Ecto neural progenitor cell (in vitro differentiated cells): ENCODE data around the gene PLXNA4.

Experiments used
- DNase-seq: peaks from one replicate; pipeline ENCODE4 v3.0.0-alpha.2; 2018; ENCODE audit warnings: low spot score

PLXNA4 gene

DNA sequence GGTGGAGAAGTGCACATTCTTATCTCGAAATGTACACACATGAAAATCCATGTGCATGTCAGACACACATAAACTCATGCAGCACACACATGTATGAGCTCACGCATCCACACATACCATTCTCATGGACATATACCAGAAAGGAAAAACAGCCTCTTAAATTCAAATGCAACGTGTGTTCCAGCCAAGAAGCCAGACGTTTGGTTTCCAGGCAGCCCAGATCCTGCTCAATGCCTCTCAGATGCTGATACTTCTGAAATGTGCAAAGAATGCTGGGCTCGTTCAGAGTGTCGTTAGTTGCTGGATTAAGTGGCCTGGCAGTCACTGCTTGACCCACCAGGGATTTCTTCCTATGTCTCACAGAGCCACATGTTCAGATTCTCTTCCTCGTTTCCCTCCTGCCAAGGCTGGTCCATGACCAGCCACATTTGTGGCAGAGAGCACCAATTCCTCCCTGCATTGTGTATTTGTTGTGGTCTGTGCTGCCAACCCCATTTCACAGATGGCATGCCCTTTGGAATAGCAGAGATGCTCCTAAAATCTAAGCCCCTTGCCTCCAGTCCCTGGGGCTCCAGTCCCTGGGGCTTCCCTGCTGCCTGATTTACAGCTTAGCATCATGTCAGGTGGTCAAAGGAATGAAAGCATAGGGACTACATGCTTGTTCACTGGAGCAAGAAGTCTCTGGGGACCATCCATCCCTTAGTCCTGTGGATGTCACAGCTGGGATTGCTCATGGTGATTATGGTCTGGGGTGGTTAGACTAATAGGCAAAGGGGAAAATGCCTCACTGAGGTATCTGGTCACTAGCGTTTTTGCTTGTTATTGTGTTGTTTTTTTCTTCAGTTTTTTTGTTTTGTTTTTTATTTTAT, 426.6 kb downstream of the PLXNA4 start:
- DNase-seq = no peak

DNA sequence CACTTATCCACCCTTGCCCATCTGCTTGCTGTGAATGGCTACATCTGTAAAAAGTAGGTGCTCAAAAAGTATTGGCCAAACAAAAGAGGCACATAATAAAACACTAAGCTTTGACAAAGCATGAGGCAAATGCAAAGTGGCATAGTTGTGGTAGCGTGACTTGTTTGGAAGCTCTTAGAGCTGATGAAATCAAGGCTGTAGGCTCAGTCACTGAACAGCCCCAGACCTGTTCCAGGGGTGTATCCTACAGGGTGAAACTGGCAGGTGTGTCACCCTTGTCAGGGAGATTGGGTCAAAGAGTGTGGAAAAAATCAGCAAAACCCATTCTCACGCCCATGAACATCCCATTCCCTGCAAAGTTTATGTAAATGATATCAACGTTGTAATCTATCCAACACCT, 427.4 kb downstream of the PLXNA4 start:
- DNase-seq = no peak

DNA sequence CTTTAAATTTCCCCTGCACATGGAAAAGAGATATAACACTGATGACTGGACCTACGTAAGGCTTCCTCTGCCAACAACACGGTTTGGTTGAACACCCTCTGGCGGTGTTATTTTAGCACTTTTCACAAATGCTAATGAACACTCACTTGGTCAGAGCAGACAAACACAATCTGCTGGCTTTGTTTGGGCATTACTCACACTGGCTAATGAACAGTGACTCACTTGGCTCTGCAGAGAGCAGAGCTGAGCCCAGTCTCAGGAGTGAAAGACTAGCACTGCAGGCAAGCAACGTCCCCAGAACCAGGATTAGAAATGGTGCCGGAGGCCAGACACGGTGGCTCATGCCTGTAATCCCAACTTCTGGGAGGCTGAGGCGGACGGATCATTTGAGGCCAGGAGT, 430.8 kb downstream of the PLXNA4 start:
- DNase-seq = no peak

DNA sequence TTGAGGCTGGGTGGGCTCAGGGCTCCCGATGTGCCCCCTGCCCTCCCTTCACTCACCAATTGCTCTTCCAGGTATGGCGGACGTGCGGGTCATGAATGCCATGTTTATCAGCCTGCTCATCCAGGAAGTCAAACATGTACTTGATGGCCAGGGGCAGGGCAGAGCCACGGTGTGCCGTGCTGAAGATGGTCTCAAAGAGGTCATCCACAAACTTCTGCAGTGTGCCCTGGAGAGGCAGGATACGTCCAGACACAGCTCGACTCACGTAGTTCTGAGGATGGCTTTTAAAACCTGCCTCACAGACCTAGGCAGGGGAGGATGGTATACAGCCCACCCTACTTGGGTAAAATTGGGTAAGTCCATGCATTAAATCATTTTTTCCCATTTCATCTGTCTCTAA, 431.2 kb downstream of the PLXNA4 start:
- no peak for DNase-seq

DNA sequence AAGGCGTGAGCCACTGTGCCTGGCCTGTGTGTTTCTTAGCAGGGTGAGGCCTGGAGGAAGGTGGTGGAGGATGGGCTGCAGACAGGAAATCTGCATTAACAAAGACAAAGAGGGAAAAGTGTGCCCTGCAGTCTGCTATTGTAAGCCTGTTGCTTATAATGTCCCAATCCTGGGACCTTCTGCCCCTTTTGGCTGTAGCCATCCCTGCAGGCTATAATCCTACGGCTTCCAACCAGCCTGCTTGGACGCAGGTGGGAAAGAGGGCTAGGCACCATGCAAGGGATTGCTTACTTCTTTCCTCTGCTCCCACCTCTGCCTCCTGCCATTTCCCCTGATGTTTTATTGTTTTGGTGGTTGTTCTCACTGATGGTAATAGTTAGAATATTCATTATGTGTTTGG, 434.3 kb downstream of the PLXNA4 start:
- DNase-seq = no peak

DNA sequence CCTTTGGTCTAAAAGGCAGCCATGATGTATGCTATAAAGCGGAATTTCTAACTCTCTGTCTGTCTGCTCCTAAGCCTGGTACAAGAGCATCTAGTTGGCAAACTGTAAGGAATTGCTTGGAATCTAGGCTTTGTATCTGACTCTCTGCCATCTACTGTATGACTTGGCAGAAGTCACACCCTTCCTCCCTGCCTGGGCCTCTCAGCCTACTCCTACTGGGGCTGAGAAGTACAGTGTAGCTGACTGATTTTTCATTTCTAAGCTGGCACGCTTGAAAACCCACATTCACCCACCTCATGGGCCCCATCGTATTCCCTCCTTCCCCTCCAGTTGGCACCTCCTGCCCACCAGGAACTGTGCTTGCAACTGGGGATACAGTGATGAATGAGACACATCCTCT, 435.2 kb downstream of the PLXNA4 start:
- DNase-seq = no peak

DNA sequence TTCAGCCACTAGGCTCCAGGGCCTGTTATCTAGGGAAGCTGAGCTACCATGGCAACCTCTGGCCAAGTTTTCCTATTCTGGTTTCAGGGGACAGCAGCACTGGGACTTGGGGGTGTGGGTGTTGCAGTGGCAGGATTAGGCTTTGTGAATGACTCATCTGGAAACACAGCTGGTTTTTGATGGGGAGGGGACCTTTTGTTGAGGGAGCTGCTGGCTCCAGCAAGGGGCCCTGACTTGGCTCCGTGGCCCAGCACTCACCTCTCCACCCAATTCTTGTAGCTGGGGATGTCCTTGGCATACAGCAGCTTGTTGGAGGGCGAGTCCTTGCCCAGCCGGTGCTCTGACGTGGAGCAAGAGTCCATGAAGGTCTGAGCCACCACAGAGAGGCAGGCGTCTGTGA, 435.9 kb downstream of the PLXNA4 start:
- DNase-seq = no peak

DNA sequence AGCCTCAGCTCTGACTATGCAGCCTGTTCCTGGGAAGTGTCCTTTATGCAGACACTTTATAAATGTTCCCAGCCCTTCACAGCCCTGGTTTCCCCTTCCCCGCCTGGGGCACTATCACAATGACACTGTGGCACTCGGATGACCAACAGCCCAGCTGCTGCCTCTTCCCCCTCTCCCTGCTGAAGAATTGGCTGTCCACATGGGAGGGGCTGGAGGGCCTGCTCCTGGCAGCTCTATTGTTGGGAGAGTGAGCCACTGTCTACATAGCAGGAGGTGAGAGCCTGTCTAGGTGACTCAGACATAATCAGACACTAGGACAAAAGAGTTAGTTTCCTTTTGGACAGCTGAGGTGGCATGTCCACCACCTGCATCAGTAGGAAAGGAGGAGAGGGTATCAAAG, 437.5 kb downstream of the PLXNA4 start:
- DNase-seq = no peak

DNA sequence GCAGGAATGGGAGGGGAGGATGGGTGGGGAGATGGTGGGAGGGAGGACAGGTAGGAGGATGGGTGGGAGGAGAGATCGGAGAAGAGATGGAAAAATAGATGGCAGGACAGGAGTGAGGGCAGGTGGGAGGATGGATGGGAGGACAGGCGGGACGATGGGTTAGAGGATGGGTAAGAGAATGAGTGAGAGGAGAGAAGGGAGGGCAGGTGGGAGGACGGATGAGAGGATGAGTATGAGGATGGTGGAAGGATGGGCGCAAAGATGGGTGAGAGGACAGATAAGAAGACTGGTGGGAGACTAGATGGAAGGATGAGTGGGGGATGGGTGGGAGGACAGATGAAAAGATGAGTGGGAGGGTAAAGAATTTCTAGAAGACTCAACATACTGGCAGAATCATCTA, 438.6 kb downstream of the PLXNA4 start:
- no peak for DNase-seq

DNA sequence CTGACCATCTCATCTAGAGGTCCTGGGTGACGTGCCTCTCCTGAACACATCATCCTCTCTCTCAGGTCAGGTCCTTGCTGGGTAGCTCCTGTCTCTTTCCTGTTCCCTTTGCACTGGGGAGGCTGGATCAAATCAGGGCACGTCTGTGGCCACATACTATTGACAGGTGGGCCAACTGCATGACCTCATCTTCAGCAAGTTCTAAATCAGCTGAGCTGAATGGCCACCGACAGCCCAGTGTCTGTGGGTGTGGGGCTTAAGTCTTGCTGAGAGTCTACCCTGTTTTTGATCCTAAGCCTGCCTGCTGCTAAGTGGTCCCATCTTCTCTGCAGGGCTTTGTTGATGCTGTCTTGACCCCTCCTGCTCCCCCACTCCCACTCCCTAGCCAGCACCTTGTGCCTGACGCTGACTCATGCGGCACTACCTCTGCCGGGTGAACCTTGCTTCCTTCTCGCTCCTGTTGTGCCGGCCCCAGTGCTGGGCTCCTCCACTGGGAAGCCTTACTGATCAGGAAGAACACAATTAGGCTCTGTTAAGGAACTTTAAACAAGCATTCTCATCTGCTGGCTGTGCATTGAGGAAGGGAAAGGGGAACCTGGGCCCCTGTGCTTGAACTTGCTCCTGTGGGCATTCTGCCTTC, 440.4 kb downstream of the PLXNA4 start:
- DNase-seq = no peak

DNA sequence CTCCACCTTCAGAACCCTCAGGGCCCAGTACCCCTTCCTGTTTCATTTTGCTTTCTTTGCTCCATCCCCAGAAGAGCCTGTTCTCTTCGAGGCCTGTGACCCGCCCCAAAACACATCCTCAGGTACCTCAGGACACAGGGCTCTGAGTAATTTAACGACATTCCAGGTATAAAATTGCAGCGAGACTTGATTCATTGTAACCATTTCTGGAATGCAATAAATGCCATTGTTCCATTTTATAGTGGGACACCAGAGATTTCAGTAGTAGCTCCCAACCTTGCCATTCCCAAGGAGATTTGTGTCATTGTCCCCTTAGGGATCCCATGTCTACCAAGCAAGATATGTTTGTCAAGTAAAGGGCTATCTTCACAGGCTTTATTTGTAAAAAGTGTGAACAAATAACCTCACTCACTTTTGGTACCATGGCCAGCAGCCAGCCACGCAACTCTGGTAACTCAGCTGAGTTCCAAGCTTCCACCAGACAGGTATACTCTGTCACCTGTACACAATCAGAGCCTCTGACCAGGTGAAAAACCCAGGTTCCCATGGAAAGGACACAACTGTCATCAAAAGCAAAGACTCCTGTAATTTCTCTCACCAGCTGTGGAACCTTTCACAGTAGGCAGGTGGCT, 441.3 kb downstream of the PLXNA4 start:
- DNase-seq = no peak

DNA sequence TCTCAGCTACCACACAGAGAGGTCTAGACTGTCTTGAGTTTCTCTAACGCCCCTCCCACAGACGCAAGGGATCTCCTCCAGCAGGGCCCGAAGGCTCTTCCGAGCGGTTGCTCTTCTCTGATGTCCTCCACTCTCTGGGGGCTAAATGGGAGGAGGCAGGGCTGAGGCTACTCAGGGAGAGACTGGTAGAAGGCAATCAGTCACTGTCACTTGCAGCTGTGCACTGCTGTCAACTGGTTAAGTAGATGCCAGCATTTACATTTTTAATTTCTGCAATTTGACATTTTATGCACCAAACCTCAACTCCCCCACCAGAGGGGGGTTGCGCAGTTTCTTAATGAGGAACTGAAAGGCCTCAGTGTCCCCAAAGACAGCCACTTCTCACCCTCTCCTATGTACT, 442.8 kb downstream of the PLXNA4 start:
- DNase-seq = no peak

DNA sequence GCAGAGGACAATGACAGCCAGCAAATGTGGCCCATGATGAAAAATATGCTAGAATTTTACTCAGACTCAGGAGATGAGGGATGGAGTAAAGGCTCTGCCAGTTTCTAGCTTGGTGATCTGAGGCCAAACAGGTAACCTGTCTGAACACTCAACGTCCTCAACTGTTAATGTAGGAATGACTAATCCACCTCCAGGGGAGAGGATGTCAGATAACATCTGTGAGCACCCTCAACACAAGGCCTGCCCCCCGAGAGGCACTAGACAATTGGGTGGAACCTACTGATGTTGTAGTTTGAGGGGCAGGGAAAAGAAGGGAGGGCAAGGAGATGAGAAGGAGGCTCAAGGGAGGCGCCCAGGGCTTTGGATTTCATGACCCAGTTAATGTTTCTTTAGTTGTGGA, 445.1 kb downstream of the PLXNA4 start:
- DNase-seq = no peak

DNA sequence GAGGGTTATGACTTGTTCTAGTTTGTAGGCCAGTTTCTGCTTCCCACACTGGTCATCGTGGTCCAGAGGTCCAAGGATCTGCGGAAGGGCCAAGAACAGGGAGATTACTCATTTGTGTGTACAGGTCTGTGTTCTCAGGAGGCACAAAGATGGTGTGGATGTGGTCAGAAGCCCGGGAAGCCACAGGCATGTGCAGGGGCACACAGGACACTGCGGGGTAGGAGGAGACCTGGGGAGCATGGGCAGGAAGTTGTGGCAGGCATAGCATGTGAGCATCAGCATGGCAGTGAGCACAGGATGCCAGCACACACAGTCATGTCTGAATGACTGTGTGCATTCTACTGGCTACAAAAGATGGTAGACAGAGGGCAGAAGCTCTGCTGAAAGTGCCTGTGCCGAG, 445.8 kb downstream of the PLXNA4 start:
- DNase-seq = no peak

DNA sequence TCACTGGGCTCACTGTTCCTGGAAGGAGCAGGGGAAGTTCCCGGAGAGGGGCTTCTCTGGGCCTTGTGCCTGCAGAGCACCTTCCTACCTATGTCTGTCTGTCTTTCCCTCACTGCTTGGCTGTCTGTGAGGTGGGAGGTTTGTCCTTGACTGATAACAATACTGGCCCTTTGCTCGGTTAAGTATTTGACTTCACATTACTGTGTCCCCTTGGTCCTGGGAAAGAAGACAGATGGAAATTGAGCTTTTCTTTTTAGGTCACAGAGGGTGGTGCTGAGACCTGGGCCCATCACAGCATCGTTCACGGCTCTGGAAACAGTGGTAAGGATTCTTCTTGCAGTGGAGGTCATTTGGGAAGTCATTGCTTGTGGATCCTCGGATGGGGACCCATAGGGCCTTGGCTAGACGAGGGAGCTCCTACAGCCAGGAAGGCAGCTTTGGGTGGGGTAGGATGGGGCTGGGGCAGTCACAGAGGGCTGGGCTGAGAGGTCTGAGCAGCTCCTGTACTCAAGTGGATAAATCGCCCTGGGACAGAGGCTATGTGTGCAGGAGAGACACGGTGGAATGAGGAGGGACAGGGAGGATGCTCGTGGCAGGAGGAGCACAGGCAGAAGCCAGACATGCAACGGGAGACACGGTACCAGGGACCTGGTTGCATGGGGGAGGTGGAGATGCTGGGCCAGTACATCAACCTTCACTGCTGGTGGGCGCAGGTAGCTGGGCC, 450.2 kb downstream of the PLXNA4 start:
- DNase-seq = no peak

DNA sequence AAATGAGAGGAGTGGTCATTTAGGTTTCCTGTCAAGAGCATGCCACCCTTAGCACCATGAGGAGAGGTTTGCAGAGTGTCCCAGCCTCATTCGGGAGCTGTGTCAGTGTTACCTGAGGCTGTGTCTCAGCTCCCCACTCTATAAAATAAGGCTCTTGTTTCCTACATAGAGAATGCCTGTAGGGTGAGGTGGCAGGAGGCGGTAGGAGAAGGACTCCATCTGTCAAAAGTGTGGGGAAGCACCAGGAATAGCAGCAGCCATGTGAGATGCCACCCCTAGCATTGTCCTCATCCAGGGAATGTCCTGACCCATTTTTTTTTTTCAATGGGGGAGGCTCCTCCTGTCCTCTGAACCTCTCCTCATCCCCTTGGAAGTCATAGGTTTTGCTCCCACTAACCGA, 451.2 kb downstream of the PLXNA4 start:
- DNase-seq = no peak

DNA sequence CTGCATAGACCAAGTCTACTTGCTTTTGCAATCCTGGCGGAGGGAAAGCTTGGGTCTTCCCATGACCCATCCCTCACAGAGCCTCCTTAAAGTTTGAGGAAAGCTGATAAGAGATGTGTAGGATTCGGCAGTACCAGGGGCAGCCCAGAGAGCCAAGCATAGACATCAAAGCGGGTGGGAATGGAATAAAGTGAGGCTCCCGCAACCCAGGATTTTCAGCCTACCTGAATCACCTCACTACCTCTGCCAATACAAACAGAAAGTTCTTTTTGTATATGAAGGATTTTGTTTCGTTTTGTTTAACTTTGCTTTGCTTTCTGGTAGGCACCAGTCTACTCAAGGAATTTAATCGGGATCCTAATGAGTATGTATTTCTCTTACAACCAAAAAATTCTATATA, 451.7 kb downstream of the PLXNA4 start:
- DNase-seq = no peak

DNA sequence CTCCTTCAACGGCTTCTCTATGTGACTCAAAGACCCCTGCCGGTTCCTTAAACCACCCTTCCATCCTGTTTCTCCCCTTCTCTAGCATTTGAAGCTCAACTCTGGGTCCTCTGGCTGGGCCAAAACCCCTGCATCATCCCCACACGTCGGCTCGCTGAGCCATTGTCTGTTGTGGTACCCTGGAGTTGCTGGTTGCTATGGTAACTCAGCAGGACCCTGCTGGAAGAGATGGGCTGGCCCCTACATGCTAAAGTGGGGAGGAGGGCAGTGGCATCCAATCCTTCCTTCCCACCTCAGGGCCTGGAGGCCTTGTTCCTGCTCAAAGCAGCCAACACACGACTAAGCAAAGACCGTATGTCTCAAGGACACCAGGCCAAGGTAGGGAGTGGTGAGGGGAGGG, 452.5 kb downstream of the PLXNA4 start:
- no peak for DNase-seq

DNA sequence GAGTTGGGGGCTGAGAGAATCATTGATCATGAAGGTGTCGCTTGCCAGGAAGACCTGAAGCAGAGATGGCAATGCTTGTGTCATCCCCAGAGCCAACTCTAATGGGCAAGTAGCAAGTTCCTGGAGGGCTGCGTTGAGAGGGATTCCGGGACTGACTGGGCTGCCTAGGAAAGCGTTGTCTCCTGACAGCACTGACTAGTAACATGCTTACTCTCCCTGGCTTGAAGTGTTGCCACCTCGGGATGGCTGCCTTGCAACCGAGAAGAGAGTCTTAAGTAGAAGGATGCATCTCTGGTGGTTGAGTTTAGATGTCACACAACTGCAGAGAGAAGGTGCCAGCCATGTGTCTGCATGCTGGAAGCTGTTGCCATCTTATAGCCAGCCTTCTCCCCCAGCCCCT, 453.4 kb downstream of the PLXNA4 start:
- no peak for DNase-seq

DNA sequence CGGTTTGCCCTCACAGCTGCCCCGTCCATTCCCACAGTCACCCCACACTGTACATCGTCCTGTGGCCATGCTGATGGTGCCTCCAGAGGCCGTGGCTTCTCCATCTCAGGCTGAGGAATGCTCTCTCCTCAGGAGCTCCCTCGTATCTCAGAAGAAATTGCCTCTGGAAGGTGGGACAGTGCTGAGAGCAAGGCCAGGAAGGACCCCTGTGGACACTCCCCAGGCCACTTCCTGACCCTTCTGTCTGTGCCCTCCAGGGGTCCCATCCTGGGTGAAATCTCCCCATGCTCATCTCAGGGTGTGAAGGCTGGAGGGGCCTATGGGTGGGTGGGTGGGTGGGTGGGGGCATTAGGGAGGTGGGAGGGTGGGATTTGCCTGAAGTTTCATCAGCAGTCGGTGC, 454.3 kb downstream of the PLXNA4 start:
- DNase-seq = no peak

DNA sequence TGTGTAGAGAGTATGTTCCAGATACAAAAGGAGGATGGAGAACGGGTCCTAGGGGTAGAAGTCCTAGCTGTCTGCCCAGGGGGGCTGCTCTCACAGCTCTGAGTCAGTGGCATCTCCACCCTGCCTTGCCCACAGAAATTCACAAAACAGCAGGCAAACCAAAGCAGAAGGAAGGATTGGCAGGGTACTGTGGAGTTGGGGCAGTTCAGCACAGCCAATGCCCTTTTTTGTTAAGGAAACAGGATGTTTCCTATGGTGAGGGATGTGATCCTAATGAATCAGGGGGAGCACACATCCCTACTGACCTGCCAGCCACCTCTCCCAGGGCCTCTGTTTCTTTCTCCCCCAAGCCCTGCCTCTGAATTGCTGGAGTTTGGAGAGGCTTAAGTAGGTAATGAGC, 457.6 kb downstream of the PLXNA4 start:
- no peak for DNase-seq

DNA sequence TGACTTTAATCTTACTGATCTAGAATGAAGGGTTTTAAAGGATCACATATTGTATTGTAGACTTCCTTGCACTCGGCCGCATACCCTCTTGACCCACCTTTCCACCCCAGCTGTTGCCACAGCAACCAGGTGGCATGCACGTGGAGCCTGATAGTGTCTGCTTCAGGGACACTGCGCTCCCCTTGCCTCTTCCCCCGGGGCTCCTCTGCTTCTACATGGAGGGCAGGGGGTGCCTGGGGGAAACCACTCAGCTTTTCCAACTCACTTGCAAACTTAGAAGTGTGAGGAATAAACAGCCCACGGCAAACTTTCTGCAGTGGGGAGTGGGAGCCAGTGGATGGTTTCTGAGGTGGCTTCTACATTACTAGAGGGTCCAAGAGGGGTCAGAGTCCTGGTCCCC, 458.6 kb downstream of the PLXNA4 start:
- no peak for DNase-seq

DNA sequence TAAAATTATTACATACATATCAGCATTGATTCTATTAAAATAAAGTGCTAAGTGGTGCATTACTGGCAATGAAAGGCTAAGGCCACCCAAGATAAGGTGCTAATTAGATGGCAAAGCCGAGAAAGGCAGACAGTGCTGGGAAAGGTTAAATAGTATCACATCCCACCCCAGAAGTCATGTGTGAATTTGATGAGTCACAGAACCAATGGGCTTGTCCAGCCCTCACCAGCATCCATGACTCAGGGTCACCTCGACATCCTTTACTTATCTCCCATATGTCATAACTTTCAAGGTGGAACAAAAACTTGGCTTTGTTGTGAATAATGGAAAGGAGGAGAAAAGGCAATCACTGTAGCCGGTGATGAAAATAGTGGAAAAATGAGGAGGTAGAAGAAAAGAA, 459.1 kb downstream of the PLXNA4 start:
- DNase-seq = no peak
